GM18517 (cell line): ENCODE data around the gene CA5A.
"Not testable (repeated sequence)": the region's sequence is repeated elsewhere in the genome, so short reads cannot be mapped to it uniquely, and the experiment has no call there.

Experiments used
- ATAC-seq: cut with Tn5 transposase; IDR thresholded peaks from one replicate; pipeline ENCODE4 v1.9.1; 2021; ENCODE audit warnings: mild to moderate bottlenecking, moderate library complexity; ENCODE audit not compliant: unreplicated experiment

Gene CA5A

DNA sequence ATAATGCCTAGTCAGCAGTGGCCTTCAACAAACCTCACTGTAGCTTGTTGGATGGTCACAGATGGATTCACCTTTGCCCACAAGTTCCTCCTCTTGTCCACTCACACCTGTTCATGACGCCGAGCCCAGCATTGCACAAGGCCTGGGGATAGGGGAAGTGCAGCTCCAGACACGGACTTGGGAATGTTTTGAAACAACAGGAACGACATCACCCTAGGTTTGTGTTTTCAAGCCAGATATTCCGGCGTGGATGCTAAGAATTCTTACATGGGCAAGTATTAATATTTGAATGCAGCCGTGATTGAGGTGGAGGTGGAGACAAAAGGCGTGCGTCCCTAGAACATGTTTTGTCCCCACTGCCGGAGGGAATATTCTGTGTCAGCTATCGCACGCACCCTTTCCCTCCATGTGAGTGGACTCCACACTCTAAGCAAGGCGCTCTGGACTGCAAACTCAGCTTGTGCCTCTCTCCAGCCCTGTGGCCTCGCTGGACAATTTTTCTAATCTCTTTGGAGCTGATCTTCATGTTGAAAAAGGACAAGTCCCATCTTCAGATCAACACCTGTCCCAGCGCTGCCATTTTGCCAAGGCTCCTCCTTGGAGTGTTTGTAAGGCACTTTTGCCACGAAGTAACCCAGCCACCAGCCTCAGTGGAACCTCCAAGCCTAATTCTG is 12.9 kb upstream of the CA5A start:
- ATAC-seq = no peak

DNA sequence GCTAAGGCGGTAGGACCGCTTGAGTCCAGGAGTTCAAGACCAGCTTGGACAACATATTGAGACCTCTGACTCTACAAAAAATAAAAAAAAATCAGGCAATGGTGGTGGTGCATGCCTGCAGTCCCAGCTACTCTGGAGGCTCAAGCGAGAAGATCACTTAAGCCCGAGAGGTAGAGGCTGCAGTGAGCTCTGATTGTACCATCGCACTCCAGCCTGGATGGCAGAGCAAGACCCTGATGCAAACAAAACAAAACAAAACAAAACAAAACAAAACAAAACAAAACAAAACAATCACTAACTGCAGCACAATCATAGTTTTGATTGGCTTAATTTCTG is 12.4 kb upstream of the CA5A start:
- no peak for ATAC-seq

DNA sequence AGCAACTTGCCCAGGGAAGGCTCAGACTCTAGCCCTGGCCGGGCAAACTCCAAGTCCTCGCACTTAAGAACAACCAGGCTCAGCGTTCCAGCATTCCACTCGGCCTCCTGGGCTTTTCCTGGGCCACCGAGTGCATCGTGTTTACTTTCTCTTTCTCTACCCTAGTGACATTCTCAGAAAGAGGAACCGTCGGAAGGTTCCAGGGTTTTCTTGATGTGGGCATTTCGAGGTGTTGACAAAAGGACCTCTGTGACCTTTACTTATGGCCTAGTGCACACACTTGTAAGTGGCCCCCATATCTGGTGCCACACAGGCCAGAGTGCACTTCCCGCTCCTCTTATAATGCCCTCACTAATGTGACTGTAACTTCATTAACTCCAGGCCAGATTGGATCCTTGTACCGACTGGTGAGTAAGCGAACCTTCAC is 11.8 kb upstream of the CA5A start:
- no peak for ATAC-seq

DNA sequence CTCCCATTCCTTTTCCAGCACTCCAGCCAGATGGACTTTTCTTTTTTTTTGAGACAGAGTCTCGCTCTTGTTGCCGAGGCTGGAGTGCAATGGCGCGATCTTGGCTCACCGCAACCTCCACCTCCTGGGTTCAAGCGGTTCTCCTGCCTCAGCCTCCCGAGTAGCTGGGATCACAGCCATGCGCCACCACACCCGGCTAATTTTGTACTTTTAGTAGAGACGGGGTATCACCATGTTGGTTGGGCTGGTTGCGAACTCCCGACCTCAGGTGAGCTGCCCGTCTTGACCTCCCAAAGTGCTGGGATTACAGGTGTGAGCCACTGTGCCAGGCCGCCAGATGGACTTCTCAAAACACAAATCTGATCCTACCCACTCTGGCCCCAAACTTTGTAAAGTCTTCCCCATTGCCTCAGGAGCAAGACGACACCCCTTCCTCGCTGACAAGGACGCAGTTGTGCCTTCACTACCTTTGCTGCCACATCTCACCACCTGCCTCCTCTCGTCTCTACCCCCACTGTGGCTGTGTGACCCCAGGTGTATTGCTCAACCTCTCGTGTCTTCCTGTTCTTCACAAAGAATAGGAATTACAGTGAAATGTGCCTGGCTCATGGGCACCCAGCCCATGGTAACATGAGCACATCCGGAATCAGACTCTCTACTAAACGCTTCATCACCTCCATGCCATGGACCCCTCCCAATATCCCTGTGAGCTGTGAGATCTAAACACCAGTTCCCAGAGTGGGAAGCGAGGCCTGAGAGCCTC is 11.2 kb upstream of the CA5A start:
- ATAC-seq = no peak

GRCh38 chr16:87946596-87947347 is 10.4 kb upstream of the CA5A start:
- no peak for ATAC-seq

- ATAC-seq = no peak
These were observed 9.2 kb upstream of the CA5A start for GRCh38 chr16:87945351-87946042.

- no peak for ATAC-seq
These were observed 6.4 kb upstream of the CA5A start for GRCh38 chr16:87942680-87943079.

DNA sequence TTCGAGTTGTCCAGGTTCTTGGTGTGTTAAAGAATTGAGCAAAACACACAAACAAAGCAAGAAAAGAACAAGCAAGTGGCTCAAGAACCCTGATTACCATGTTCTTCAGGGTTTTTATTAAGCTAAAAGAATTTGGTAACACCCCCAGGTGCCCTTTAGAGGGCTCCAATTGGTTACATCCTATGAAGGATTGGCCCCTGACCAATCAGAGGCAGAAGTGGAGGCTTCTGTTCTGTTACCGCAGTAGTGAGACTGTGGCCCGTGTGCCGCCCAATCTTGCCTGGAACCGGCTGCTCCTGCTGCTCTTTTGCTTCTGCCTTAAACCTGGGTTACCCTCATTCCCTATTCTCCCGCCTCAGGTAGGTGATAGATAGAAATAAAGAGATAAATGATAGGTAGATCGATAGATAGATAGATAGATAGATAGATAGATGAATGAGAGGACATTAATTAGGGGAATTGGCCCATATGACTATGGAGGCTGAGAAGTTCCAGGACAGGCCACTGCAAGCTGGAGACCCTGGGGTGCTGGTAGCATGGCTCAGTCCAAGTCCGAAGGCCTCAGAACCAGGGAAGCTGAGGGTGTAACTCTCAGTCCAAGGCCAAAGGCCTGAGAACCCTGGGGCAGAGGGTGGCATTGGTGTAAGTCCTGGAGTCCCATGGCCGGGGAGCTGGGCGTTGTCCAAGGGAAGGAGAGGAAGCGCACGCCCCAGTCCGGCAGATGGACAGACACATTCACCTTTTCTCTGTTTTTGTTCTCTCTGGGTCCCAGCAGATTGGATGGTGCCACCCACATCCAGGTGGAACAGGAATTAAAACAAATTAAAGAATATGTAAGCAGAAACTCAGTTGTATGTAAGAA is 3.5 kb upstream of the CA5A start:
- ATAC-seq = no peak

GRCh38 chr16:87938412-87938949 is 2.2 kb upstream of the CA5A start:
- ATAC-seq = no peak

DNA sequence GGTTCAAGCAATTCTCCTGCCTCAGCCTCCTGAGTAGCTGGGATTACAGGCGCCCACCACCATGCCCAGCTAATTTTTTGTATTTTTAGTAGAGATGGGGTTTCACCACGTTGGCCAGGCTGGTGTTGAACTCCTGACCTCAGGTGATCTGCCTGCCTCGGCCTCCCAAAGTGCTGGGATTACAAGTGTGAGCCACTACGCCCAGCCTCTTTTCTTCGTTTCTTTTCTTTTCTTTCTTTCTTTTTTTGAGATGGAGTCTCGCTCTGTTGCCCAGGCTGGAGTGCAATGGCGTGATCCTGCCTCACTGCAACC is 858 bp upstream of the CA5A start:
- not testable (repeated sequence) for ATAC-seq

- ATAC-seq = not testable (repeated sequence)
These were observed 334 bp downstream of the CA5A start for GRCh38 chr16:87936016-87936374.

GRCh38 chr16:87934752-87935425 is 1.4 kb downstream of the CA5A start:
- ATAC-seq = not testable (repeated sequence)

GRCh38 chr16:87933140-87933495 is 3.2 kb downstream of the CA5A start:
- ATAC-seq = no peak

DNA sequence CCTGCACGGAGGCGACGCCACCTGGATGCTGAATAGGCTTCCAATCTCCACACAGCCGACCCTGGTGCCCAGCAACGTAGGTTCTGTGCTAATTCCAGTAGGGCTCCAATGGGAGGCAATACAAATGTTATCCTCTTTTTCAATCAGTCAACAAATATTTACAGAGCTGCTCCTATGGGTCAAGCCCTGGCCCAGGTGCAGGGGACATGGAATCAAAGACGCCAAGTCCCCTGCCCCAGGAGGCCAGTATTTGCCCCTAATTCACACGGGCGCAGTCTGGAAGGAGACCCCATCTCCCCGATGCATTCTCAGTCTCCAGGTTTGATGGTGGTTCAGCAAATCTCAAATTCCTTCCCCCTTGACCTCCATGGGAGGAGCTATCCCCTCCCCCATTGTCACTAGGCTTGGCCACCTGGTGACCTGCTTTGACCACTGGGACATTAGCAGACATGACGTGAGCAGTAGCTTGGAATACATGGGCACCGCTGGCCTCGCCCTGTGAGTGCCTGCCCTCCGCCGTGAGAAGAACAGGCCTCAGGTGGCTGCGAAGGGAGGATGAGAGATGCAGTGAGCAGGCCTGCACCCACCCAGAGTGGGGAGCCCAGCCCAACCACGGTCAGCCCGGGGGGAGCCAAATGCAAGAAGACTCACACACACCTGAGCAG is 3.7 kb downstream of the CA5A start:
- not testable (repeated sequence) for ATAC-seq

DNA sequence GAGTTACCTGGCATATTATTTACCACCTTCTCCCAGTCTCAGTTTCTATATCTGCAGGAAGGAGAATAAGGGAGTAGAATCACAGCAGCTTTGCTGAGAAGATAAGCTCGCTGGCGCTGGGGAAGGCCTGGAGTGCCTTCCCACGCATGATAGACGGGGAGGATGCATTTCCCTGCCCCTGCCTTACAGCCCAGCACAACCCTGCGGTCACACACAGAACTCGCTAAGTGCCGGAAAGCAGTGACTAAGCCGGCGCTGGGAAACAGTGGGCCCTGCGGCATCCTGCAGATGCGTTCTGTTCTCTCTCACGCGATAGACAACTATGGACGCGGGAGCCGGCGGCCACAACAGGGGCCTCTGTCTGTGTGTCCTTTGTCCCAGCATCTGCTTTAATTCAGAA is 4.8 kb downstream of the CA5A start:
- no peak for ATAC-seq

GRCh38 chr16:87930456-87930855 is 5.9 kb downstream of the CA5A start:
- ATAC-seq = no peak

DNA sequence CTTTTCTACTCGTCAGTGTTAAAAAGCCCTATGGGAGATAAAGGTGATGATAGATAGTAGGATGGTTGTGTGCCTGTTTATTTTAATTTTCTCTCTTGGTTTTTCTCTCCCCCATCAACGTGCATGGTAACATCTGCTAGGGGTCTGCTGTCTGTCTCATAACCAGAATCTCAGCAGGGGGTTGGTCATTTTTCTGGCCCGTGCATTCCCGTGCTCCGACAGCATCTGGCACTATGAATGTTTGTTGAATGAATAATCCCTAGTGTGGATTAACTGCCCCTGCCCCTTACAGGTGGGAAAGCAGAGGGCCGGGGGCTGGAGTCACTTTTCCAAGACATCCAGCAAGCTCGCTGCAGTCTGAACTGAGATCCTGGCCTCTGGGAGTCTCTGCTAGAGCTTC is 6.3 kb downstream of the CA5A start:
- no peak for ATAC-seq

GRCh38 chr16:87927195-87927562 is 9.2 kb downstream of the CA5A start:
- ATAC-seq = no peak
